HL-60 (cell line): ENCODE data around the gene ACVR1.

Source experiments
- CTCF ChIP-seq: IDR thresholded peaks from one replicate; pipeline ENCODE4 v1.5.1; 2011; ENCODE audit warnings: low read length, control low read depth, inconsistent platforms; ENCODE audit not compliant: insufficient read depth
- GABPA ChIP-seq: IDR thresholded peaks from 2 replicates; pipeline ENCODE4 v1.6.1; 2012; ENCODE audit warnings: low read depth
- POLR2AphosphoS5 ChIP-seq: IDR thresholded peaks from 2 replicates; pipeline ENCODE4 v1.6.1; 2012; ENCODE audit warnings: low read depth
- REST ChIP-seq: IDR thresholded peaks from 2 replicates; pipeline ENCODE4 v1.6.1; 2012; ENCODE audit warnings: low read depth; ENCODE audit not compliant: insufficient replicate concordance

- TF ChIP-seq CTCF, result no peak
- no peak for TF ChIP-seq POLR2AphosphoS5
- TF ChIP-seq GABPA, result no peak
- no peak for TF ChIP-seq REST
These were observed 22.3 kb downstream of the ACVR1 start for GRCh38 chr2:157853820-157854219.
